ENCODE data around the gene L1TD1.

- TF ChIP-seq POLR2A (IDR thresholded peaks at IDR 0.05; ENCODE audit: borderline replicate concordance, extremely low read depth, insufficient read depth, insufficient read length) (no peak), CTCF (IDR thresholded peaks at IDR 0.05 in 2 of 3, conservative IDR thresholded peaks at IDR 0.05 in 1 of 3; ENCODE audit: borderline replicate concordance in 1 of 3, insufficient read depth in 1 of 3, low read depth in 2 of 3, low read length in 2 of 3) (no peak), EZH2 (IDR thresholded peaks at IDR 0.05) (no peak), SP1 (IDR thresholded peaks at IDR 0.05; ENCODE audit: low read depth) (no peak), REST (IDR thresholded peaks at IDR 0.05; ENCODE audit: low read depth) (no peak), EZH2phosphoT487 (IDR thresholded peaks at IDR 0.05; ENCODE audit: borderline replicate concordance) (no peak), POLR2AphosphoS5 (IDR thresholded peaks at IDR 0.05; ENCODE audit: low read depth, low read length) (no peak), YY1 (IDR thresholded peaks at IDR 0.05; ENCODE audit: extremely low read depth, insufficient replicate concordance, low read depth, low read length) (no peak), RAD21 (IDR thresholded peaks at IDR 0.05; ENCODE audit: low read depth) (no peak)
Measured at GRCh38 chr1:62227496-62227895, 32.8 kb downstream of the L1TD1 start.
